B cell (primary cell): Measurements from ENCODE around the gene FLCN. TPM values are rescaled to one million over a fixed set of nuclear protein-coding genes. Genes with fewer than 3 reads are reported as not detected.

Experiments
- ATAC-seq: fragments of 200-7000 bp; cut with Tn5 transposase; one replicate; pipeline ENCODE4 v1.10.0; 2021; ENCODE audit warnings: low read depth, mild to moderate bottlenecking, moderate number of reproducible peaks, moderate library complexity
- CTCF ChIA-PET: fragments of 350-600 bp; sonication (Branson Sonifier 250); formaldehyde crosslinking; loops from one replicate; lab custom pipeline; 2021; ENCODE audit warnings: antibody characterized with exemption, inconsistent platforms; lab: Charles Lee
- POLR2A ChIA-PET: fragments of 350-600 bp; sonication (Branson Sonifier 250); formaldehyde crosslinking; loops from one replicate; lab custom pipeline; 2021; ENCODE audit warnings: antibody characterized with exemption; lab: Charles Lee
- DNase-seq: peaks from one replicate; pipeline ENCODE4 v3.0.0; 2013
- H2AFZ ChIP-seq: 2 replicates; pipeline ENCODE4 v1.6.1; 2012; ENCODE audit warnings: mild to moderate bottlenecking, low read depth, low read length; ENCODE audit not compliant: insufficient read depth, poor library complexity, severe bottlenecking
- H3K27ac ChIP-seq, 2 donors: 1 replicate in 1 of 2; 2 replicates in 1 of 2; pipeline ENCODE4 v1.5.1; 2012 to 2013; ENCODE audit warnings: low read length in 2 of 2, mild to moderate bottlenecking in 2 of 2, moderate library complexity in 1 of 2
- H3K27me3 ChIP-seq, 4 experiments: fragments of 200-600 bp in 1 of 4; sonication (generic) in 1 of 4; replicated peaks in 1 of 4; 1 replicate in 2 of 4; 2 replicates in 2 of 4; pipeline versions ENCODE4 v1.6.1 to v1.7.0; 2013 to 2016; ENCODE audit warnings: low read length in 3 of 4, mild to moderate bottlenecking in 2 of 4, mixed read lengths in 1 of 4, moderate library complexity in 1 of 4; ENCODE audit not compliant: insufficient read depth in 4 of 4, control insufficient read depth in 3 of 4; ENCODE audit errors: control extremely low read depth in 1 of 4
- H3K36me3 ChIP-seq, 2 experiments: replicated peaks in 1 of 2; 1 replicate in 1 of 2; 2 replicates in 1 of 2; pipeline versions ENCODE4 v1.6.1 to v1.7.1; 2013; ENCODE audit warnings: low read length in 1 of 2; ENCODE audit not compliant: insufficient read depth in 2 of 2, control insufficient read depth in 1 of 2; ENCODE audit errors: control extremely low read depth in 1 of 2, extremely low read depth in 1 of 2
- H3K4me1 ChIP-seq, 2 donors: fragments of 200-600 bp in 1 of 2; sonication (generic) in 1 of 2; 1 replicate in 1 of 2; 2 replicates in 1 of 2; pipeline versions ENCODE4 v1.5.1 to v1.6.1; 2013 to 2017; ENCODE audit warnings: low read length in 2 of 2; ENCODE audit not compliant: control insufficient read depth in 2 of 2, insufficient read depth in 2 of 2
- H3K4me2 ChIP-seq: replicated peaks from 2 replicates; pipeline ENCODE3; 2012; ENCODE audit warnings: mild to moderate bottlenecking, low read depth, low read length; ENCODE audit not compliant: poor library complexity, severe bottlenecking
- H3K4me3 ChIP-seq, 5 experiments: fragments of 200-600 bp in 1 of 5; sonication (generic) in 1 of 5; 1 replicate in 3 of 5; 2 replicates in 2 of 5; pipeline versions ENCODE4 v1.5.1 to v1.7.0; 2011 to 2016; ENCODE audit warnings: low read length in 4 of 5, mild to moderate bottlenecking in 4 of 5, low read depth in 2 of 5, control low read depth in 1 of 5, moderate library complexity in 1 of 5; ENCODE audit not compliant: insufficient read depth in 1 of 5; ENCODE audit errors: control extremely low read depth in 1 of 5, extremely low read depth in 1 of 5
- H3K79me2 ChIP-seq: fragments of 200-600 bp; sonication (generic); one replicate; pipeline ENCODE4 v1.6.0; 2016; ENCODE audit warnings: low read length; ENCODE audit not compliant: control insufficient read depth, insufficient read depth
- H3K9ac ChIP-seq: fragments of 200-600 bp; sonication (generic); 2 replicates; pipeline ENCODE4 v1.6.1; 2017; ENCODE audit warnings: mild to moderate bottlenecking, low read length, moderate library complexity
- H3K9me3 ChIP-seq, 3 donors: one replicate each; pipeline versions ENCODE4 v1.6.1 to v1.7.1; 2013; ENCODE audit warnings: low read length in 2 of 3; ENCODE audit not compliant: control insufficient read depth in 2 of 3, insufficient read depth in 1 of 3; ENCODE audit errors: control extremely low read depth in 1 of 3
- H4K20me1 ChIP-seq: 2 replicates; pipeline ENCODE4 v1.6.0; 2012; ENCODE audit warnings: mild to moderate bottlenecking, low read length; ENCODE audit not compliant: insufficient read depth, control insufficient read depth, poor library complexity, severe bottlenecking
- H3K27ac Mint-ChIP-seq: one replicate; pipeline ENCODE4 v1.8.0; 2021; ENCODE audit warnings: mixed read lengths
- H3K27me3 Mint-ChIP-seq: one replicate; pipeline ENCODE4 v1.8.0; 2021; ENCODE audit warnings: mixed read lengths
- H3K4me1 Mint-ChIP-seq: one replicate; pipeline ENCODE4 v1.8.0; 2021; ENCODE audit warnings: mixed read lengths
- H3K4me3 Mint-ChIP-seq: one replicate; pipeline ENCODE4 v1.8.0; 2021; ENCODE audit warnings: mixed read lengths
- H3K9me3 Mint-ChIP-seq: one replicate; pipeline ENCODE4 v1.8.0; 2022; ENCODE audit warnings: mixed read lengths; ENCODE audit not compliant: insufficient read depth
- EZH2 ChIP-seq: IDR thresholded peaks from 2 replicates; pipeline ENCODE4 v1.6.1; 2012; ENCODE audit warnings: borderline replicate concordance, low read depth, mild to moderate bottlenecking, moderate library complexity, low read length; ENCODE audit not compliant: insufficient read depth, poor library complexity, severe bottlenecking
- WGBS: methylation state at CpG from one replicate; pipeline ENCODE4 v1.1.5; 2013; ENCODE audit warnings: missing lambda C conversion rate; ENCODE audit not compliant: insufficient coverage; 5-methylcytosine and 5-hydroxymethylcytosine counted together
- intact Hi-C: fragments of 100-400 bp; cut with micrococcal nuclease; formaldehyde crosslinking; loops from one replicate; pipeline ENCODE4 v1.10.0; 2022
- polyA plus RNA-seq: library from polyadenylated mRNA; depleted of rRNA; stranded (reverse); fragments of >200 nt; gene quantifications from 2 replicates; pipeline ENCODE4 v1.2.3, GENCODE V29; 2012
- small RNA-seq: library from RNA; depleted of rRNA; stranded (forward); fragments of <200 nt; gene quantifications from one replicate; pipeline ENCODE3, GENCODE V24; 2012; ENCODE audit warnings: low replicate concordance, low read depth; ENCODE audit not compliant: insufficient read length
- total RNA-seq, 2 donors: library from RNA; stranded (reverse); fragments of 120-200 nt in 1 of 2; gene quantifications; 1 replicate in 1 of 2; 2 replicates in 1 of 2; pipeline versions ENCODE4 v1.2.3 to v1.2.4, GENCODE V29; 2013 to 2022
- TF ChIP-seq, protein P1 (sequence below): fragments of 200-600 bp; IDR thresholded peaks from one replicate; pipeline ENCODE4 v1.8.0; 2022; ENCODE audit warnings: antibody characterized with exemption, mild to moderate bottlenecking

Gene FLCN
- total and polyA plus RNA-seq, 2 donors (not counting 1 experiment from before 2014, with no cell fraction given), result 36.6 to 128 TPM

DNA sequence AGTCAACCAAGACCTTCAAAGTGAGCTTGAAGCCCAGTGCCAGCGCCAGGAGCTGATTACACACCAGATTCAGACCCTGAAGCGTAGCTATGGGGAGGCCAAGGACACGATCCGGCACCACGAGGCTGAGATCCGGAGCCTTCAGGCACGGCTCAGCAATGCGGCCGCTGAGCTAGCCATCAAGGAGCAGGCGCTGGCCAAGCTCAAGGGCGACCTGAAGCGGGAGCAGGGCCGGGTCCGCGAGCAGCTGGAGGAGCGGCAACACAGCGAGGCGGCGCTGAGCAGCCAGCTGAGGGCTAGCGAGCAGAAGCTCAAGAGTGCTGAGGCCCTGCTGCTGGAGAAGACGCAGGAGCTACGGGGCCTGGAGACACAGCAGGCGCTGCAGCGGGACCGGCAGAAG, 72.8 kb downstream of the FLCN start:
- CTCF ChIA-PET, result interaction anchor here (0.7 kb wide), 2 partner anchors 28 to 248 kb away, joined by 3 read pairs; no protein-coding TSS in a partner anchor
- H3K4me3 ChIP-seq, result no peak overlapping the region
- no peaks in the 10 kb centered on the region for H3K9me3 Mint-ChIP-seq

More for the DNA sequence above, 72.8 kb downstream of the FLCN start:
- DNase-seq (no peak), ATAC-seq (no peak)
- no peak overlapping the region for H3K4me2 ChIP-seq
- TF ChIP-seq, protein P1, sequence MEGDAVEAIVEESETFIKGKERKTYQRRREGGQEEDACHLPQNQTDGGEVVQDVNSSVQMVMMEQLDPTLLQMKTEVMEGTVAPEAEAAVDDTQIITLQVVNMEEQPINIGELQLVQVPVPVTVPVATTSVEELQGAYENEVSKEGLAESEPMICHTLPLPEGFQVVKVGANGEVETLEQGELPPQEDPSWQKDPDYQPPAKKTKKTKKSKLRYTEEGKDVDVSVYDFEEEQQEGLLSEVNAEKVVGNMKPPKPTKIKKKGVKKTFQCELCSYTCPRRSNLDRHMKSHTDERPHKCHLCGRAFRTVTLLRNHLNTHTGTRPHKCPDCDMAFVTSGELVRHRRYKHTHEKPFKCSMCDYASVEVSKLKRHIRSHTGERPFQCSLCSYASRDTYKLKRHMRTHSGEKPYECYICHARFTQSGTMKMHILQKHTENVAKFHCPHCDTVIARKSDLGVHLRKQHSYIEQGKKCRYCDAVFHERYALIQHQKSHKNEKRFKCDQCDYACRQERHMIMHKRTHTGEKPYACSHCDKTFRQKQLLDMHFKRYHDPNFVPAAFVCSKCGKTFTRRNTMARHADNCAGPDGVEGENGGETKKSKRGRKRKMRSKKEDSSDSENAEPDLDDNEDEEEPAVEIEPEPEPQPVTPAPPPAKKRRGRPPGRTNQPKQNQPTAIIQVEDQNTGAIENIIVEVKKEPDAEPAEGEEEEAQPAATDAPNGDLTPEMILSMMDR, result no peak
- no peak for TF ChIP-seq EZH2
- H3K27ac ChIP-seq, result no peak overlapping the region
- no peaks in the 10 kb centered on the region for H3K4me1 ChIP-seq
- intact Hi-C loops, result no loop called here
- POLR2A ChIA-PET, result no interaction called here
- Mint-ChIP-seq H3K27ac (no peak overlapping the region), H3K27me3 (no peaks in the 10 kb centered on the region), H3K4me1 (no peaks in the 10 kb centered on the region), H3K4me3 (no peak overlapping the region)
- H4K20me1 ChIP-seq, result no peaks in the 10 kb centered on the region
- no peaks in the 10 kb centered on the region for H3K9me3 ChIP-seq
- WGBS, result 98% methylated on average over 25 of the region's 25 CpGs
- H3K27me3 ChIP-seq, result no peaks in the 10 kb centered on the region
- no peaks in the 10 kb centered on the region for H3K79me2 ChIP-seq
- no peak overlapping the region for H2AFZ ChIP-seq
- peaks cover 1 to 83% of the 10 kb centered on the region in 2 experiments for H3K36me3 ChIP-seq
- no peak overlapping the region for H3K9ac ChIP-seq

Small RNA genes within 50 kb of the gene (small RNA-seq; reads per million reads assigned to genes)
- not detected for gene RNU6-767P

Other genes starting within 250 kb of the FLCN start
- 299 and 301 TPM in 2 replicates for gene MPRIP, start 194.7 kb downstream of the FLCN start, total RNA-seq
- 130 and 155 TPM in 2 replicates for gene MPRIP, start 194.7 kb downstream of the FLCN start, polyA plus RNA-seq
- gene PLD6, start 30.8 kb downstream of the FLCN start, total RNA-seq, result 4.1 and 5.0 TPM in 2 replicates
- gene PLD6, start 30.8 kb downstream of the FLCN start, polyA plus RNA-seq, result 2.0 and 4.4 TPM in 2 replicates
- gene COPS3, start 44.1 kb upstream of the FLCN start, total RNA-seq, result 45.5 and 46.9 TPM in 2 replicates
- 37.2 and 61.7 TPM in 2 replicates for gene COPS3, start 44.1 kb upstream of the FLCN start, polyA plus RNA-seq
- 0.46 and 0.47 TPM in 2 replicates for gene NT5M, start 66.2 kb upstream of the FLCN start, total RNA-seq
- 0.40 and 0.76 TPM in 2 replicates for gene NT5M, start 66.2 kb upstream of the FLCN start, polyA plus RNA-seq
- gene MED9, start 239.8 kb upstream of the FLCN start, total RNA-seq, result 18.9 and 19.1 TPM in 2 replicates
- 11.6 and 13.8 TPM in 2 replicates for gene MED9, start 239.8 kb upstream of the FLCN start, polyA plus RNA-seq